DND-41 (cell line): Measurements from ENCODE around the gene USP36.

Experiments
- ATAC-seq: fragments of 200-7000 bp; cut with Tn5 transposase; 3 replicates; pipeline ENCODE4 v1.9.1; 2021; ENCODE audit warnings: low read depth; ENCODE audit not compliant: insufficient read depth
- DNase-seq: peaks from one replicate; pipeline ENCODE4 v3.0.0-alpha.2; 2020
- H2AFZ ChIP-seq: 2 replicates; pipeline ENCODE4 v1.6.0; 2012; ENCODE audit warnings: low read depth, low read length
- H3K27ac ChIP-seq: 2 replicates; pipeline ENCODE4 v1.5.1; 2012; ENCODE audit warnings: low read length, inconsistent platforms
- H3K27me3 ChIP-seq: fragments of 200-600 bp; sonication (generic); 2 replicates; pipeline ENCODE4 v1.6.0; 2012; ENCODE audit warnings: low read length, mild to moderate bottlenecking, inconsistent platforms; ENCODE audit not compliant: insufficient read depth, poor library complexity
- H3K36me3 ChIP-seq: 2 replicates; pipeline ENCODE4 v1.5.1; 2012; ENCODE audit warnings: low read length, inconsistent platforms; ENCODE audit not compliant: insufficient read depth
- H3K4me1 ChIP-seq: 2 replicates; pipeline ENCODE4 v1.5.1; 2012; ENCODE audit warnings: mild to moderate bottlenecking, low read length; ENCODE audit not compliant: insufficient read depth
- H3K4me2 ChIP-seq: 2 replicates; pipeline ENCODE4 v1.6.0; 2012; ENCODE audit warnings: mild to moderate bottlenecking, moderate library complexity, low read length, inconsistent platforms; ENCODE audit not compliant: insufficient read depth
- H3K4me3 ChIP-seq, 2 experiments: fragments of 200-600 bp in 1 of 2; shearing (Covaris generic) in 1 of 2; 2 replicates each; pipeline ENCODE4 v1.5.1; 2012 to 2016; ENCODE audit warnings: inconsistent platforms in 2 of 2, low read length in 2 of 2, mild to moderate bottlenecking in 2 of 2, low read depth in 1 of 2, moderate library complexity in 1 of 2
- H3K79me2 ChIP-seq: 2 replicates; pipeline ENCODE4 v1.6.0; 2012; ENCODE audit warnings: low read length, inconsistent platforms; ENCODE audit not compliant: insufficient read depth
- H3K9ac ChIP-seq: 2 replicates; pipeline ENCODE4 v1.6.0; 2012; ENCODE audit warnings: low read depth, mild to moderate bottlenecking, inconsistent platforms, low read length, moderate library complexity
- H3K9me3 ChIP-seq: 2 replicates; pipeline ENCODE4 v1.5.1; 2012; ENCODE audit warnings: low read length, moderate library complexity, mild to moderate bottlenecking, inconsistent platforms; ENCODE audit not compliant: insufficient read depth, severe bottlenecking
- H4K20me1 ChIP-seq: 2 replicates; pipeline ENCODE4 v1.6.0; 2012; ENCODE audit warnings: low read length; ENCODE audit not compliant: insufficient read depth
- CTCF ChIP-seq: IDR thresholded peaks from 2 replicates; pipeline ENCODE4 v1.5.1; 2012; ENCODE audit warnings: borderline replicate concordance, low read length, moderate library complexity, mild to moderate bottlenecking; ENCODE audit not compliant: poor library complexity, severe bottlenecking; ENCODE audit errors: extremely low read depth
- EZH2 ChIP-seq: IDR thresholded peaks from 3 replicates; pipeline ENCODE4 v1.6.1; 2012; ENCODE audit warnings: borderline replicate concordance, low read depth, mild to moderate bottlenecking, moderate library complexity, low read length, inconsistent platforms; ENCODE audit not compliant: severe bottlenecking

Gene USP36

GRCh38 chr17:78812855-78813254, 27.8 kb downstream of the USP36 start:
- Histone ChIP-seq H3K4me3 (no peak overlapping the region), H3K4me1 (no peaks in the 10 kb centered on the region), H2AFZ (no peak overlapping the region), H4K20me1 (peaks cover 6% of the 10 kb centered on the region; the same call in 1 of the 2 replicates), H3K9me3 (no peaks in the 10 kb centered on the region), H3K9ac (no peak overlapping the region), H3K79me2 (no peaks in the 10 kb centered on the region), H3K27ac (no peak overlapping the region), H3K36me3 (peaks cover 94% of the 10 kb centered on the region), H3K27me3 (no peaks in the 10 kb centered on the region), H3K4me2 (no peak overlapping the region)
- TF ChIP-seq EZH2 (no peak), CTCF (no peak)
- DNase-seq (no peak), ATAC-seq (no peak)

GRCh38 chr17:78808163-78808562, 32.5 kb downstream of the USP36 start:
- Histone ChIP-seq H4K20me1 (peaks cover 6% of the 10 kb centered on the region; the same call in 1 of the 2 replicates), H3K36me3 (peaks cover 89% of the 10 kb centered on the region), H3K9me3 (no peaks in the 10 kb centered on the region)

GRCh38 chr17:78806451-78806850, 34.2 kb downstream of the USP36 start:
- H3K4me1 ChIP-seq = no peaks in the 10 kb centered on the region
- H4K20me1 ChIP-seq = peaks cover 7% of the 10 kb centered on the region; the same call in 1 of the 2 replicates
- TF ChIP-seq EZH2 (no peak), CTCF (no peak)
- H3K36me3 ChIP-seq = peaks cover 90% of the 10 kb centered on the region
- ATAC-seq = no peak
- no peak overlapping the region for H3K4me2 ChIP-seq
- H3K27ac ChIP-seq = no peak overlapping the region
- no peak overlapping the region for H2AFZ ChIP-seq
- no peaks in the 10 kb centered on the region for H3K27me3 ChIP-seq
- H3K9ac ChIP-seq = no peak overlapping the region
- H3K9me3 ChIP-seq = no peaks in the 10 kb centered on the region
- no peak for DNase-seq
- H3K4me3 ChIP-seq = no peak overlapping the region
- no peaks in the 10 kb centered on the region for H3K79me2 ChIP-seq

More at GRCh38 chr17:78808163-78808562, 32.5 kb downstream of the USP36 start:
- Histone ChIP-seq H2AFZ (no peak overlapping the region), H3K27ac (no peak overlapping the region), H3K9ac (no peak overlapping the region), H3K4me2 (no peak overlapping the region), H3K79me2 (no peaks in the 10 kb centered on the region), H3K4me1 (no peaks in the 10 kb centered on the region), H3K27me3 (no peaks in the 10 kb centered on the region), H3K4me3 (no peak overlapping the region)
- DNase-seq = no peak
- TF ChIP-seq CTCF (no peak), EZH2 (no peak)
- no peak for ATAC-seq

DNA sequence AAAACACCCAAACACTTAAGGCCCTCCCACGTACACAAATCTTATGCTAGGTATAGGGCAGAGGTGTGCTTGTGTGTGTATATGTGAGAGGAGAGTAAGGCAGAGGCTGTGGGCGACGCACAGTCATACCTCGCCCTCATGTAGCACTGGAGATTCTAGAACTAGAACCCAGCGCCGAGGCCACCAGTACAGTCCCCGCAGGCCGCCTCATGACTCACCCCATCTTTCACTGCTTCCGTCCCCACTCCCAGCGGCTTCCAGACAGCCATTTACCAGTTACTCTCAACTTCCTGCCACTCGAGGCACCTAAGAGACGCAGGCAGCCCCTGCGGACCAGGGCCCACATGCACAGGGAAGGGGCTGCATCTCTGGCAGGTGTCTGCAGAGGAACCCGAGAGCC, 35.3 kb downstream of the USP36 start:
- H3K4me1 ChIP-seq = no peaks in the 10 kb centered on the region
- H3K27me3 ChIP-seq = no peaks in the 10 kb centered on the region
- H3K9me3 ChIP-seq = no peaks in the 10 kb centered on the region
- H3K27ac ChIP-seq = no peak overlapping the region
- H3K36me3 ChIP-seq = peaks cover 88% of the 10 kb centered on the region
- TF ChIP-seq EZH2 (no peak), CTCF (no peak)
- H3K4me3 ChIP-seq = no peak overlapping the region
- ATAC-seq = peak; percentile 14; the same call in 1 of the 3 replicates
- no peak overlapping the region for H3K9ac ChIP-seq
- H4K20me1 ChIP-seq = peaks cover 11% of the 10 kb centered on the region
- no peak for DNase-seq
- H3K4me2 ChIP-seq = no peak overlapping the region
- H2AFZ ChIP-seq = no peak overlapping the region
- no peaks in the 10 kb centered on the region for H3K79me2 ChIP-seq
